GM19463 (cell line): ENCODE data around the gene BTNL8.

Experiments
- ATAC-seq: cut with Tn5 transposase; IDR thresholded peaks from one replicate; pipeline ENCODE4 v1.9.1; 2021; ENCODE audit warnings: mild to moderate bottlenecking, moderate library complexity; ENCODE audit not compliant: unreplicated experiment

Gene BTNL8

GRCh38 chr5:180898621-180899246, at the start of gene BTNL8:
Gene BTNL8 (plus strand): TSS chr5:180899159. CDS start chr5:180899311, 152 bp downstream.
- ATAC-seq = no peak

DNA sequence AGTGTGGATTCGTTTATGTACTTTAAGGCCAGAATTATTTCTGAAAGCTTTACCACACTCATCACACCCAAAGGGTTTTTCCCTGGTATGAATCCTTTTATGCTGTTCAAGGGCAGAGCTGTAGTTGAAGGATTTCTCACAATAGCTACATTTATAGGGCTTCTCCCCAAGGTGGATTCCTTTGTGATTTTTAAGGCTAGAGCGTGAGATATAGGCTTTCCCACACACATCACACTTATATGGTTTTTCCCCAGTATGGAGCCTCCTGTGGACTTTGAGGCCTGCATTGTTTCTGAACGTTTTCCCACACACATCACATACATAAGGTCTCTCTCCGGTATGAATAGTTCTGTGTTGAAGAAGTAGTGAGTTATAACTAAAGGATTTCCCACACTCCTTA, 49.1 kb upstream of the BTNL8 start:
- no peak for ATAC-seq

GRCh38 chr5:180850434-180851078, 48.4 kb upstream of the BTNL8 start:
- ATAC-seq = no peak

DNA sequence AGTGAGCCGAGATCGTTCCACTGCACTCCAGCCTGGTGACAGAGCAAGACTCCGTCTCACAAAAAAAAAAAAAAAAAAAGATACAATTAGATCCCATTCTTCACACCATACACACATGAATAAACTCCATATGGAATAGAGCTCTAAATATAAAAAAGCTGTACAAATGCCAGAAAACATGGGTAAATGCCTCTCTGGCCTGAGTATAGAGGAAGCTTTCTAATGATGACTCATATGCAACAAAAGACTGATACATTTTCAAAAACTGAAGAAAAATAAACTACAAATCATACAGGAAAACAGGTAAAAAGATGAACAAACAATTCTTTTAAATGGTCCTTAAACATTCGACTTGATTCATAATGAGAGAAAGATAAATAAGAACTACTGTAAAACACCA, 46.5 kb upstream of the BTNL8 start:
- ATAC-seq = no peak

GRCh38 chr5:180853121-180853847, 45.7 kb upstream of the BTNL8 start:
- no peak for ATAC-seq

- no peak for ATAC-seq
Measured at GRCh38 chr5:180853848-180854176, 45.1 kb upstream of the BTNL8 start.

- ATAC-seq = no peak
Measured at GRCh38 chr5:180858586-180858985, 40.4 kb upstream of the BTNL8 start.

DNA sequence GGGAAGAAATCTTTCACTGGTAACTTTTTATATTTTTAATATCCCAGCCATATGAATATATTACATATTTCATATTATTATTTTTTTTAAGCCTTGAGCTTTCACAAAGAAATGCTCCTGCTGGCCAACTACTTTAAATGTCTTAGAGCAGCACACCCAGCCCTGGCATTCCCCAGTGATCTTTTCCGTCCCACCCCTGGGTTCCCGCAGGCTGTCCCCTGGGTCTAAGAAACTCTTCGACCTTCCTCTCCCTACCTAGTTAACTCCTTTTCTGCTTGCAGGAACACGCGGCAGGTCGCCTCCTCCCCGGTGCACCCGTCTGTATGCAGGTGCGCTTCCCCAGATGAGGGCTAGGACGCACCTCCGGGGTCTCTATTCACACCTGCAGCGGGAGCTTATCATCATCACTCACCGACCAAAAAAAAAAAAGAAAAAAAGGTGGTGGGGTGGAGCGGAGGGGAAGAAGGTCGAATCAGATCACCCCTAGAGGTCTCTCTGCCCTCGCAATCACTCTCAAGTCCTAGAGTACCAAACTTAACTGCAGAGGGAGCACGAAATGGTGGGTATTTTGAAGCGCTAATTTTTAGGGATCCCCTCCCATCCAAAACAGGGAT, 38.6 kb upstream of the BTNL8 start:
- peak; percentile 30 for ATAC-seq

GRCh38 chr5:180860887-180861822, 37.8 kb upstream of the BTNL8 start, which contains the start of gene ZFP62:
Gene ZFP62 (minus strand): TSS chr5:180861276. CDS start chr5:180861219, 57 bp downstream.
- ATAC-seq = peak; percentile 82

- no peak for ATAC-seq
Measured at GRCh38 chr5:180862645-180863044, 36.3 kb upstream of the BTNL8 start.

DNA sequence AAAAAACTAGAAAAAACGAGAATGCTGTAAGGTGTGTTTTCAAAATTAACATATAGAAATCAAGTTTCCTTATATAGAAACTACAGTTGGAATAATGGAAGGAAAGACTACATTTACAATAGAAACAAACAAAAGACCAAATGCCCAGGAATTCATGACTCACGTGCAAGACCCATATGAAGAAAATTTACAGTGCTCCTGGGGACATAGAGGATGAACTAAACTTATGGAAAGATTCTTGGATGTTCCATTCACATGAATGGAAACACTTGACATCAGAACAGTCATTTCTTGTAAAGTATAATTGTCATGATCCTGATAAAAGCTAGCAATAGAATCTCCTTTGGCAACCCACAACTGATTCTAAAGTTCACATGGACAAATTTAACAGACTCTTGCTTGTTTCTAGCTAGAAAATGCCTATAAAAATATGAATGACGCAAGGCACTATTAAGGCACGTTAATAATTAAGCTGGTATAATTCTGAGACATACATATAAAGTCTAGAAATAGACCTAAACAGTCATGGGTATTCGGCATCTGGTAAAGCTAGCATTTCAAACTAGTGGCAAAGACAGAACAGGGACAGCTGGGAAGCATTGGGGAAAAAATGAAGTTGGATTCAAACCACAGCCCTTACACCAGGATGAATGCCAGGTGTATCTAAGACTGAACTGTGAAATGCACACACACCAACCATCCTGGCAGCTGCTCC, 32.8 kb upstream of the BTNL8 start:
- no peak for ATAC-seq

DNA sequence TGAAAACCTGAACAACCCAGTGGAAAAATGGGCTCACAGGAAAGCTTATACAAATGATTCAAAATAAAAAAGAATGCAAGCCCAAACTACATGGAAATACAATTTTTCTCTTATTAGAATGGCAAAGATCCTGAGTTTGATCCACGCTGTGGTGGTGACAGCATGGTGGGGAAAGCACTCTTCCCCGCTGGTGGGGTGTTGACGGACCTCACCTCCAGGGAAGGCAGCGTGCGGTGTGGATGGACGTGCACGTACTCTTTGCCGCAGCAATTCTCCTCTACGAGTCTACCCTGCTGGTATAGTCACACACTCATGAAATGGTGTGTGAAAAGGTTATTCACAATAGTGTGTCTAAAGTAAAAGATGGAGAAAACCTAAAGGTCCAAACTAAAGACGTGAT, 32.0 kb upstream of the BTNL8 start:
- ATAC-seq = no peak

DNA sequence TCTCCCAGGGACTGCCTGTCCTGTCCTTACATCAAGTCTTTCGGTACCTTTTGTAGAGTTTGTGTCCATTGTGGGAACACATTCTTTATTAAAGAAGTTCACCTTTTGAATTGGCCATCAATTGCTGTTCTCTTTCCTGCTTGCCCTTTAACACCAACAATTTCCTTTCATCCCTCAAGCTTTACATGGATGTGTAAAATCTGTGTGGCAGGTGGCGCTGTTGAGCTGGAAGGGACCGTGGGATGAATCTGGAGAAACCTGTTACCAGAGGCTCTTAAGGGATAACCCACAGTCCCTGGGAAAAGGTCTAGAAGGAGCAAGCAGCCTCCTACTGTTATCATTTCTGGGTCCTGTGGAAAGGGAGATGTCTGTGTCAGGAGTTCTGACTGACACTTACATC, 30.0 kb upstream of the BTNL8 start:
- ATAC-seq = no peak

- no peak for ATAC-seq
Measured at GRCh38 chr5:180869587-180869986, 29.4 kb upstream of the BTNL8 start.

GRCh38 chr5:180870276-180871068, 28.5 kb upstream of the BTNL8 start:
- ATAC-seq = no peak

DNA sequence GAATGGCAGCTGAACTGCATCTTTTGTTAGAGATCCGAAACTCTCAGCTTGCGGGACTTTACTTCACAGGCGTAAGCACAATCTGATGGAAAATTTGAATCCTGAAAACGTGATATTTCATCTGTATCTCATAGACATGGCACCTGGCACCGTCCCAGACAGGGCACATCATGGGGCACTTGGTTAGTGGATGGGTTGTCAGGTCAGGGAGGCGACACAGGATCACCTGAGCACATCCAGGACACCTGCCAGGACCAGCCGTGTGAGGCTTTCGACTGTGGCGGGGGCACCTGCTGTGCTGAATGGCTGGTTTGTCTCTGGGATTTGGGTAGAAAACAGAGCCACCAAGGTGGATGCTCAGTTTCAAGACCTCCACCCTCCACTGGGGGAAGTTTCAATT, 26.5 kb upstream of the BTNL8 start:
- no peak for ATAC-seq

DNA sequence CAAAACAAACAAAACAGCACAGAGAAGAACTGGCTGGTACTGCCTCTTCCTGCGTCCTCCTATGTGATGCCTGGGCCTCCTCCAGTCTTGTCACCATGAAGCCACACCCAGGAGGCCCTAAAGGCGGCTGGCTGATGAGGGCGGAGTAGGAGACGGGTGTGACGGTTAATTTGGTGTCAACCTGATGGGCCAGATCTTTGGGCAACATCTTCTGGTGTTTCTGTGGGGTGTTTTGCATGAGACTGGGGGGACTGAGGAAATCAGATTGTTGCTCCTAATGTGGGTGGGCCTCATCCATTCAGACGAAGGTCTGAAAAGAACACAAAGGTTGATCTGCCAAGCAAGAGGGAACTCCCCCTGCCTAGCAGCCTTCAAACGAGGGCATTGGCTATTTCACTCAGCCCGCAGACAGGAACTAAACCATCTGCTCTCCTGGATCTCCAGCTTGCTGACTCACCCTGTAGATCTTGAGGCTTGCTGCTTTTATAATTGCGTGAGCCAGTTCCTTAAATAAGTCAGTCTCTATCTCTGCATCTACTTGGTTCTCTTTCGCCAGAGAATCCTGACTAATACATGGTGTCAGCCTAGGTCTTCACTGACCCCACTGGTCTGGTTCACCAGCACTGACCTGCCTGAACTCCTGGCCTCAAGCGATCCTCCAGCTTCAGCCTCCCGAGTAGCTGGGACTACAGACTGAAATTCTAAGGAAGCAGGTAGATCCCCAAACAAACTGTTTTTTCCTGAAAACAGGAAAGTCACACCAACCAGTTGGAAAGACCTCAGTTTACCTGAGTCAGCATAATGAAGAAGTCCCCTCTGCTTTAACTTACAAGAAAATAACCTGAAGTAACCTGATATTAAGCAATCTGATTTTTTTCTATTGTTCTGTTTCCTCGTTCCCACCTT, 25.1 kb upstream of the BTNL8 start:
- ATAC-seq = no peak
